K562 (cell line): Measurements from ENCODE around the gene INTS1. TPM values are rescaled to one million over a fixed set of nuclear protein-coding genes. Genes with fewer than 3 reads are reported as not detected.

Experiments
- CEBPZ ChIP-seq: fragments of 150-350 bp; IDR thresholded peaks from 2 replicates; pipeline ENCODE4 v1.6.1; 2014; ENCODE audit warnings: low read depth, mild to moderate bottlenecking, low read length, borderline replicate concordance
- HNRNPK ChIP-seq: fragments of 200-400 bp; formaldehyde crosslinking; IDR thresholded peaks from one replicate; pipeline ENCODE4 v1.6.1; 2018; ENCODE audit warnings: mild to moderate bottlenecking, low read depth, low read length; ENCODE audit not compliant: poor library complexity, severe bottlenecking
- KLF16 ChIP-seq: IDR thresholded peaks from 2 replicates; pipeline ENCODE4 v1.6.1; 2016; ENCODE audit warnings: antibody characterized with exemption
- ZBTB5 ChIP-seq: fragments of 450-650 bp; IDR thresholded peaks from 2 replicates; pipeline ENCODE4 v1.6.1; 2017; ENCODE audit warnings: antibody characterized with exemption
- polyA plus RNA-seq, 8 experiments: library from polyadenylated mRNA; depleted of rRNA in 4 of 8; stranded (reverse) in 5 of 8; unstranded in 3 of 8; fragments of >200 nt; fragmentation: Nextera tagmentation in 2 of 8; fragmentation: Illumina TruSeq in 1 of 8; extraction: Ambion mirVana in 2 of 8; extraction: Trizol in 1 of 8; gene quantifications; 2 replicates each; pipeline versions ENCODE4 v1.2.1 to v1.2.3, GENCODE V29; 2011 to 2014; ENCODE audit warnings: inconsistent platforms in 1 of 8, missing spikeins in 1 of 8
- total RNA-seq, 7 experiments: library from RNA; depleted of rRNA in 6 of 7; stranded (reverse); fragments of >200 nt in 6 of 7; fragmentation: Illumina TruSeq in 2 of 7; extraction: Trizol in 2 of 7; gene quantifications; 2 replicates each; pipeline versions ENCODE4 v1.2.1 to v1.2.3, GENCODE V29; 2011 to 2021; ENCODE audit warnings: low replicate concordance in 1 of 7

The INTS1 gene
- total and polyA plus RNA-seq, 9 of the 15 experiments (the other 6 are each of a cell fraction or from before 2014, with no cell fraction given), result 0.34 to 119 (median 18.5) TPM

GRCh38 chr7:1455241-1455939 is 48.8 kb downstream of the INTS1 start (continued):
- TF ChIP-seq ZBTB5 (no peak), KLF16 (no peak), CEBPZ (no peak), HNRNPK (no peak)
